HEK293 (cell line): Measurements from ENCODE around the gene ANO1.

Experiments
- CTCF ChIA-PET: fragments of 350-600 bp; formaldehyde crosslinking; extraction: SDS; loops from one replicate; lab custom pipeline; 2021; ENCODE audit warnings: antibody characterized with exemption; lab: Yijun Ruan, JAX
- POLR2A ChIA-PET: fragments of 300-600 bp; formaldehyde crosslinking; extraction: SDS; loops from one replicate; lab custom pipeline; 2020; ENCODE audit warnings: antibody characterized with exemption, inconsistent platforms; lab: Yijun Ruan, JAX
- H3K27ac ChIP-seq: fragments of 200-500 bp; sonication (Bioruptor generic); 2 replicates; pipeline ENCODE4 v1.5.1; 2014; ENCODE audit warnings: low read depth, low read length, control low read depth, inconsistent platforms; ENCODE audit errors: extremely low read depth
- H3K36me3 ChIP-seq, 2 experiments: fragments of 200-500 bp in 1 of 2; sonication (Bioruptor generic) in 1 of 2; 1 replicate in 1 of 2; 2 replicates in 1 of 2; pipeline ENCODE4 v1.5.1; 2014 to 2017; ENCODE audit warnings: inconsistent platforms in 2 of 2, low read length in 2 of 2; ENCODE audit not compliant: control insufficient read depth in 2 of 2, insufficient read depth in 1 of 2
- H3K4me1 ChIP-seq: fragments of 200-500 bp; sonication (Bioruptor generic); 2 replicates; pipeline ENCODE4 v1.5.1; 2014; ENCODE audit warnings: mild to moderate bottlenecking, low read length, inconsistent platforms; ENCODE audit not compliant: control insufficient read depth, insufficient read depth
- H3K4me3 ChIP-seq: 2 replicates; pipeline ENCODE4 v1.5.1; 2011; ENCODE audit warnings: low read depth, mild to moderate bottlenecking, control low read depth, low read length, moderate library complexity
- H3K9me3 ChIP-seq: fragments of 200-500 bp; sonication (Bioruptor generic); 2 replicates; pipeline ENCODE4 v1.5.1; 2014; ENCODE audit warnings: low read depth, low read length, inconsistent platforms; ENCODE audit not compliant: control insufficient read depth, insufficient read depth
- FEZF1 ChIP-seq: fragments of 450-650 bp; formaldehyde crosslinking; IDR thresholded peaks from 2 replicates; pipeline ENCODE4 v1.5.1; 2016; ENCODE audit warnings: missing biosample characterization, missing genetic modification characterization
- HOXC10 ChIP-seq: sonication (generic); formaldehyde crosslinking; IDR thresholded peaks from 2 replicates; pipeline ENCODE4 v1.8.1; 2023; ENCODE audit warnings: mild to moderate bottlenecking, missing genetic modification reagents
- IKZF3 ChIP-seq: fragments of 450-650 bp; IDR thresholded peaks from 2 replicates; pipeline ENCODE4 v1.5.0; 2018; ENCODE audit warnings: missing biosample characterization, mild to moderate bottlenecking, missing genetic modification characterization, moderate library complexity
- YY1 ChIP-seq: fragments of 450-650 bp; formaldehyde crosslinking; IDR thresholded peaks from 2 replicates; pipeline ENCODE4 v1.5.1; 2018; ENCODE audit warnings: missing biosample characterization, missing genetic modification characterization
- ZBTB1 ChIP-seq: fragments of 450-650 bp; formaldehyde crosslinking; IDR thresholded peaks from 2 replicates; pipeline ENCODE4 v1.5.1; 2016; ENCODE audit warnings: missing biosample characterization, missing genetic modification characterization
- ZNF114 ChIP-seq: fragments of 450-650 bp; formaldehyde crosslinking; IDR thresholded peaks from 2 replicates; pipeline ENCODE4 v1.5.0; 2017; ENCODE audit warnings: missing biosample characterization, missing genetic modification characterization
- ZNF16 ChIP-seq: fragments of 450-650 bp; formaldehyde crosslinking; IDR thresholded peaks from 2 replicates; pipeline ENCODE4 v1.5.1; 2016; ENCODE audit warnings: low read depth, missing biosample characterization, missing genetic modification characterization
- ZNF223 ChIP-seq: fragments of 450-650 bp; formaldehyde crosslinking; IDR thresholded peaks from 2 replicates; pipeline ENCODE4 v1.5.1; 2016; ENCODE audit warnings: missing biosample characterization, missing genetic modification characterization
- ZNF274 ChIP-seq, 2 experiments: fragments of 200-500 bp in 1 of 2; fragments of 450-650 bp in 1 of 2; sonication (Bioruptor generic) in 1 of 2; formaldehyde crosslinking in 1 of 2; IDR thresholded peaks; 2 replicates each; pipeline versions ENCODE4 v1.5.1 to v1.6.1; 2014 to 2016; ENCODE audit warnings: borderline replicate concordance in 1 of 2, inconsistent platforms in 1 of 2, low read length in 1 of 2, missing biosample characterization in 1 of 2, missing genetic modification characterization in 1 of 2
- ZNF354C ChIP-seq: fragments of 450-650 bp; formaldehyde crosslinking; IDR thresholded peaks from 2 replicates; pipeline ENCODE4 v1.5.1; 2016; ENCODE audit warnings: missing biosample characterization, missing genetic modification characterization, low read depth, borderline replicate concordance
- ZNF37A ChIP-seq: fragments of 450-650 bp; IDR thresholded peaks from 2 replicates; pipeline ENCODE4 v1.5.1; 2018; ENCODE audit warnings: missing biosample characterization, missing genetic modification characterization
- ZNF501 ChIP-seq: fragments of 450-650 bp; formaldehyde crosslinking; IDR thresholded peaks from 2 replicates; pipeline ENCODE4 v1.5.1; 2016; ENCODE audit warnings: missing biosample characterization, missing genetic modification characterization
- ZNF596 ChIP-seq: fragments of 450-650 bp; IDR thresholded peaks from 2 replicates; pipeline ENCODE4 v1.5.0; 2018; ENCODE audit warnings: missing biosample characterization, mild to moderate bottlenecking, missing genetic modification characterization, moderate library complexity
- ZNF623 ChIP-seq: fragments of 450-650 bp; formaldehyde crosslinking; IDR thresholded peaks from 2 replicates; pipeline ENCODE4 v1.5.1; 2016; ENCODE audit warnings: missing biosample characterization, missing genetic modification characterization
- ZNF658 ChIP-seq: fragments of 450-650 bp; formaldehyde crosslinking; IDR thresholded peaks from 2 replicates; pipeline ENCODE4; 2016; ENCODE audit warnings: missing biosample characterization, missing genetic modification characterization
- TF ChIP-seq, protein P1 (sequence below): fragments of 450-650 bp; formaldehyde crosslinking; IDR thresholded peaks from 2 replicates; pipeline ENCODE4 v1.5.1; 2017; ENCODE audit warnings: missing biosample characterization, mild to moderate bottlenecking, missing genetic modification characterization, moderate library complexity
- TF ChIP-seq, protein P2 (sequence below): fragments of 450-650 bp; formaldehyde crosslinking; IDR thresholded peaks from 2 replicates; pipeline ENCODE4 v1.5.1; 2016; ENCODE audit warnings: missing biosample characterization, missing genetic modification characterization
- TF ChIP-seq, protein P3 (sequence below): fragments of 450-650 bp; formaldehyde crosslinking; IDR thresholded peaks from 2 replicates; pipeline ENCODE4 v1.5.1; 2016; ENCODE audit warnings: missing biosample characterization, missing genetic modification characterization
- TF ChIP-seq, protein P4 (sequence below): fragments of 450-650 bp; formaldehyde crosslinking; IDR thresholded peaks from 2 replicates; pipeline ENCODE4 v1.5.1; 2017; ENCODE audit warnings: missing biosample characterization, missing genetic modification characterization
- TF ChIP-seq, protein P5 (sequence below): fragments of 450-650 bp; formaldehyde crosslinking; IDR thresholded peaks from 2 replicates; pipeline ENCODE4 v1.5.1; 2016; ENCODE audit warnings: missing biosample characterization, missing genetic modification characterization
- TF ChIP-seq, protein P6 (sequence below): fragments of 450-650 bp; formaldehyde crosslinking; IDR thresholded peaks from 2 replicates; pipeline ENCODE4 v1.5.1; 2016; ENCODE audit warnings: missing biosample characterization, missing genetic modification characterization, low read depth

The ANO1 gene

DNA sequence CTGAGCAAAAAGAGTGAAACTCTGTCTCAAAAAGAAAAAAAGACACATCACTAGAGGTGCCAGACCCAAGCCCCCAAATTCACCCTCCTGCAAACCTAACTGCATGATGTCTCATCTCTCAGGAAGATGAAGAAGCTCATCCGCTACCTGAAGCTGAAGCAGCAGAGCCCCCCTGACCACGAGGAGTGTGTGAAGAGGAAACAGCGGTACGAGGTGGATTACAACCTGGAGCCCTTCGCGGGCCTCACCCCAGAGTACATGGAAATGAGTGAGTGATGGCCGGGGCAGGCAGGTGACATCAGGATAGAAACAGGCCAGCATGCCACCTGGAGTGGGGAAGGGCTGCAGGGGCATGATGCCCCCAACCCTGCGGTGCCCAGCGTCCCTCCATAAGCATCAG lies 89.0 kb downstream of the ANO1 start (continued):
- TF ChIP-seq, protein P1, sequence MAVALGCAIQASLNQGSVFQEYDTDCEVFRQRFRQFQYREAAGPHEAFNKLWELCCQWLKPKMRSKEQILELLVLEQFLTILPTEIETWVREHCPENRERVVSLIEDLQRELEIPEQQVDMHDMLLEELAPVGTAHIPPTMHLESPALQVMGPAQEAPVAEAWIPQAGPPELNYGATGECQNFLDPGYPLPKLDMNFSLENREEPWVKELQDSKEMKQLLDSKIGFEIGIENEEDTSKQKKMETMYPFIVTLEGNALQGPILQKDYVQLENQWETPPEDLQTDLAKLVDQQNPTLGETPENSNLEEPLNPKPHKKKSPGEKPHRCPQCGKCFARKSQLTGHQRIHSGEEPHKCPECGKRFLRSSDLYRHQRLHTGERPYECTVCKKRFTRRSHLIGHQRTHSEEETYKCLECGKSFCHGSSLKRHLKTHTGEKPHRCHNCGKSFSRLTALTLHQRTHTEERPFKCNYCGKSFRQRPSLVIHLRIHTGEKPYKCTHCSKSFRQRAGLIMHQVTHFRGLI (tag by site-specific recombination) = no peak
- TF ChIP-seq ZNF596 (tag by site-specific recombination) = no peak
- TF ChIP-seq ZBTB1 (tag by site-specific recombination) = no peak
- TF ChIP-seq, protein P2, sequence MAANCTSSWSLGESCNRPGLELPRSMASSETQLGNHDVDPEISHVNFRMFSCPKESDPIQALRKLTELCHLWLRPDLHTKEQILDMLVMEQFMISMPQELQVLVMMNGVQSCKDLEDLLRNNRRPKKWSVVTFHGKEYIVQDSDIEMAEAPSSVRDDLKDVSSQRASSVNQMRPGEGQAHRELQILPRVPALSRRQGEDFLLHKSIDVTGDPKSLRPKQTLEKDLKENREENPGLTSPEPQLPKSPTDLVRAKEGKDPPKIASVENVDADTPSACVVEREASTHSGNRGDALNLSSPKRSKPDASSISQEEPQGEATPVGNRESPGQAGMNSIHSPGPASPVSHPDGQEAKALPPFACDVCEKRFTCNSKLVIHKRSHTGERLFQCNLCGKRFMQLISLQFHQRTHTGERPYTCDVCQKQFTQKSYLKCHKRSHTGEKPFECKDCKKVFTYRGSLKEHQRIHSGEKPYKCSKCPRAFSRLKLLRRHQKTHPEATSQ (tag by site-specific recombination) = no peak
- TF ChIP-seq, all 188 proteins: peak for 0

DNA sequence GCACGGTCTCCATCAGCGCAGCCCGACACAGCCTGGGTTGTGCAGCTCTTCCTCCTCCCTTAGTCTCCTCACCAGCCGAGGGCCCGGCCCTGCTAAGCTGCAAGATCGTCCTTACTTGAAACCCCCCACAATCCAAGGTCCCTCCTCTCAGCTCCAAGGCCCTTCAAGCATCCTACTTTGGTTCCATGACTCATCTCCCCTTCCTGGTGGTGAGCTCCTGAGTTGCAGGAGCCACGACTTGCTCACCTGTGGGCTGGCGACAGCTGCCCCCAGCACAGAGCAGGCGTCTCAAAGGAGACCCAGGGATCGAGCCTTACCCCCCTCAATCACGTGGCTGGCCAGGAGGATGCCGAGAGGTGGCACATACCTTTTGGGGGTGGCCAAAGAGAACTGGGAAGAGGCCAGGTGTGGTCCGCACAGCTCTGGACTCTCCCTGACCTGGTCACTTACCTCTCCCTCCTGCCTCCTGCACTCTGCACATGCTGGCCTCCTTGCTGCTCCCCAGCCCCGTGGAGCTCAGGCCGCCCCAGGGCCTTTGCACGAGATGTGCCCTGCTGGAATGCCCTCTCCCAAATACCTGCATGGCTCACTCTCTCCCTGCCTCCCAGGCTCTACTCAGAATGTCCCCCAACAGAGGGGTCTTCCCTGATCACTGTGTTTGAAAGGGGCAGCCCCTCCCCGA lies 89.7 kb downstream of the ANO1 start:
- CTCF ChIA-PET = no interaction called here

DNA sequence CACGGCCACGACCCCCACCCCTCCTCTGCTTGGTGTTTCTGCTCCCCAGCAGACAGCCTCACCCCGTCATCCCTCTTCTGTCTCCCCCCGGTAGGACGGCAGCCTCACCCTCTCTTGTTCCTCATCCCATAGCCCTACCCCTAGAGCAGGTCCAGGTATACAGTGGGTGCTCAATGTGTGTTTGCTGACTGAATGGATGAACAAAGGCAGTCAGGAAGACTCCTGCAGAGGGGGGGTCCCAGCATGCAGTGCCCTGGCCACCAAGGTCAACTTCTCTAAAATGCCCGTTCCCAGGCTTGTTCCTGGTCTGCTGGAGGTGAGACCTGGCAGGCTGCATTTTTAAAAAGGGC lies 90.3 kb downstream of the ANO1 start:
- no peak overlapping the region for H3K4me3 ChIP-seq
- no peak overlapping the region for H3K27ac ChIP-seq
- no peaks in the 10 kb centered on the region for H3K9me3 ChIP-seq
- no peaks in the 10 kb centered on the region for H3K36me3 ChIP-seq
- no peaks in the 10 kb centered on the region for H3K4me1 ChIP-seq
- ChIA-PET POLR2A (no interaction called here), CTCF (no interaction called here)
- no peak for TF ChIP-seq ZNF16
- TF ChIP-seq FEZF1 = no peak
- TF ChIP-seq IKZF3 (tag by site-specific recombination) = no peak
- TF ChIP-seq, protein P3, sequence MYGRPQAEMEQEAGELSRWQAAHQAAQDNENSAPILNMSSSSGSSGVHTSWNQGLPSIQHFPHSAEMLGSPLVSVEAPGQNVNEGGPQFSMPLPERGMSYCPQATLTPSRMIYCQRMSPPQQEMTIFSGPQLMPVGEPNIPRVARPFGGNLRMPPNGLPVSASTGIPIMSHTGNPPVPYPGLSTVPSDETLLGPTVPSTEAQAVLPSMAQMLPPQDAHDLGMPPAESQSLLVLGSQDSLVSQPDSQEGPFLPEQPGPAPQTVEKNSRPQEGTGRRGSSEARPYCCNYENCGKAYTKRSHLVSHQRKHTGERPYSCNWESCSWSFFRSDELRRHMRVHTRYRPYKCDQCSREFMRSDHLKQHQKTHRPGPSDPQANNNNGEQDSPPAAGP (tag by site-specific recombination) = no peak
- no peak for TF ChIP-seq ZNF37A (tag by site-specific recombination)
- TF ChIP-seq ZNF114 (tag by site-specific recombination) = no peak
- TF ChIP-seq, protein P1 (tag by site-specific recombination) = no peak
- no peak for TF ChIP-seq ZNF501 (tag by site-specific recombination)
- no peak for TF ChIP-seq ZNF274 (IDR thresholded peaks at IDR 0.05; ENCODE audit: low read length)
- no peak for TF ChIP-seq ZNF274 (tag by site-specific recombination; IDR thresholded peaks at IDR 0.05; ENCODE audit: borderline replicate concordance)
- TF ChIP-seq, protein P4, sequence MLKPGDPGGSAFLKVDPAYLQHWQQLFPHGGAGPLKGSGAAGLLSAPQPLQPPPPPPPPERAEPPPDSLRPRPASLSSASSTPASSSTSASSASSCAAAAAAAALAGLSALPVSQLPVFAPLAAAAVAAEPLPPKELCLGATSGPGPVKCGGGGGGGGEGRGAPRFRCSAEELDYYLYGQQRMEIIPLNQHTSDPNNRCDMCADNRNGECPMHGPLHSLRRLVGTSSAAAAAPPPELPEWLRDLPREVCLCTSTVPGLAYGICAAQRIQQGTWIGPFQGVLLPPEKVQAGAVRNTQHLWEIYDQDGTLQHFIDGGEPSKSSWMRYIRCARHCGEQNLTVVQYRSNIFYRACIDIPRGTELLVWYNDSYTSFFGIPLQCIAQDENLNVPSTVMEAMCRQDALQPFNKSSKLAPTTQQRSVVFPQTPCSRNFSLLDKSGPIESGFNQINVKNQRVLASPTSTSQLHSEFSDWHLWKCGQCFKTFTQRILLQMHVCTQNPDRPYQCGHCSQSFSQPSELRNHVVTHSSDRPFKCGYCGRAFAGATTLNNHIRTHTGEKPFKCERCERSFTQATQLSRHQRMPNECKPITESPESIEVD (tag by site-specific recombination) = no peak
- TF ChIP-seq ZNF658 (tag by site-specific recombination) = no peak
- TF ChIP-seq YY1 (tag by site-specific recombination) = no peak
- no peak for TF ChIP-seq HOXC10 (CRISPR knock-in tag)

More for the DNA sequence above, 89.7 kb downstream of the ANO1 start:
- Histone ChIP-seq H3K27ac (no peak overlapping the region), H3K4me3 (no peak overlapping the region), H3K9me3 (no peaks in the 10 kb centered on the region), H3K36me3 (no peaks in the 10 kb centered on the region), H3K4me1 (no peaks in the 10 kb centered on the region)
- peak; percentile 87 for TF ChIP-seq ZNF623 (tag by site-specific recombination)
- TF ChIP-seq, protein P5, sequence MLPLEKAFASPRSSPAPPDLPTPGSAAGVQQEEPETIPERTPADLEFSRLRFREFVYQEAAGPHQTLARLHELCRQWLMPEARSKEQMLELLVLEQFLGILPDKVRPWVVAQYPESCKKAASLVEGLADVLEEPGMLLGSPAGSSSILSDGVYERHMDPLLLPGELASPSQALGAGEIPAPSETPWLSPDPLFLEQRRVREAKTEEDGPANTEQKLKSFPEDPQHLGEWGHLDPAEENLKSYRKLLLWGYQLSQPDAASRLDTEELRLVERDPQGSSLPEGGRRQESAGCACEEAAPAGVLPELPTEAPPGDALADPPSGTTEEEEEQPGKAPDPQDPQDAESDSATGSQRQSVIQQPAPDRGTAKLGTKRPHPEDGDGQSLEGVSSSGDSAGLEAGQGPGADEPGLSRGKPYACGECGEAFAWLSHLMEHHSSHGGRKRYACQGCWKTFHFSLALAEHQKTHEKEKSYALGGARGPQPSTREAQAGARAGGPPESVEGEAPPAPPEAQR (tag by site-specific recombination) = no peak
- TF ChIP-seq ZNF223 (tag by site-specific recombination) = no peak
- TF ChIP-seq, protein P6, sequence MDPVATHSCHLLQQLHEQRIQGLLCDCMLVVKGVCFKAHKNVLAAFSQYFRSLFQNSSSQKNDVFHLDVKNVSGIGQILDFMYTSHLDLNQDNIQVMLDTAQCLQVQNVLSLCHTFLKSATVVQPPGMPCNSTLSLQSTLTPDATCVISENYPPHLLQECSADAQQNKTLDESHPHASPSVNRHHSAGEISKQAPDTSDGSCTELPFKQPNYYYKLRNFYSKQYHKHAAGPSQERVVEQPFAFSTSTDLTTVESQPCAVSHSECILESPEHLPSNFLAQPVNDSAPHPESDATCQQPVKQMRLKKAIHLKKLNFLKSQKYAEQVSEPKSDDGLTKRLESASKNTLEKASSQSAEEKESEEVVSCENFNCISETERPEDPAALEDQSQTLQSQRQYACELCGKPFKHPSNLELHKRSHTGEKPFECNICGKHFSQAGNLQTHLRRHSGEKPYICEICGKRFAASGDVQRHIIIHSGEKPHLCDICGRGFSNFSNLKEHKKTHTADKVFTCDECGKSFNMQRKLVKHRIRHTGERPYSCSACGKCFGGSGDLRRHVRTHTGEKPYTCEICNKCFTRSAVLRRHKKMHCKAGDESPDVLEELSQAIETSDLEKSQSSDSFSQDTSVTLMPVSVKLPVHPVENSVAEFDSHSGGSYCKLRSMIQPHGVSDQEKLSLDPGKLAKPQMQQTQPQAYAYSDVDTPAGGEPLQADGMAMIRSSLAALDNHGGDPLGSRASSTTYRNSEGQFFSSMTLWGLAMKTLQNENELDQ (tag by site-specific recombination) = no peak
- TF ChIP-seq ZNF354C (tag by site-specific recombination) = no peak
- no peak for TF ChIP-seq ZNF114 (tag by site-specific recombination)
- POLR2A ChIA-PET = no interaction called here
